Activated CD8-positive, alpha-beta T cell treated with anti-CD3 and anti-CD28 coated beads, Interleukin-2, amount 10 ng/mL, durations not matched to agents 7 days and 5 days (primary cell): ENCODE measurements around the gene SH2D4B. TPM values are rescaled to one million over a fixed set of nuclear protein-coding genes. Genes with fewer than 3 reads are reported as not detected.

Experiments used
- ATAC-seq: fragments of 150-1000 bp; cut with Tn5 transposase; one replicate; pipeline ENCODE4 v1.10.0; 2021; ENCODE audit warnings: moderate library complexity
- CTCF ChIA-PET: fragments of 350-600 bp; sonication (Branson Sonifier 250); formaldehyde crosslinking; loops from one replicate; lab custom pipeline; 2021; ENCODE audit warnings: antibody characterized with exemption; lab: Charles Lee
- POLR2A ChIA-PET: fragments of 350-600 bp; sonication (Branson Sonifier 250); formaldehyde crosslinking; loops from one replicate; lab custom pipeline; 2021; ENCODE audit warnings: antibody characterized with exemption; lab: Charles Lee
- DNase-seq: peaks from one replicate; pipeline ENCODE4 v3.0.0-alpha.2; 2020
- H3K27ac Mint-ChIP-seq: one replicate; pipeline ENCODE4 v1.8.0; 2021; ENCODE audit warnings: mild to moderate bottlenecking, mixed read lengths
- H3K27me3 Mint-ChIP-seq: one replicate; pipeline ENCODE4 v1.8.0; 2021; ENCODE audit warnings: low read depth, mixed read lengths
- H3K36me3 Mint-ChIP-seq: one replicate; pipeline ENCODE4 v1.8.0; 2021; ENCODE audit warnings: low read depth, mixed read lengths
- H3K4me1 Mint-ChIP-seq: one replicate; pipeline ENCODE4 v1.8.0; 2021; ENCODE audit warnings: low read depth, mixed read lengths
- H3K4me3 Mint-ChIP-seq: one replicate; pipeline ENCODE4 v1.8.0; 2021; ENCODE audit warnings: mild to moderate bottlenecking, mixed read lengths
- H3K9me3 Mint-ChIP-seq: one replicate; pipeline ENCODE4 v1.8.0; 2022; ENCODE audit warnings: mixed read lengths; ENCODE audit not compliant: insufficient read depth
- total RNA-seq, 2 experiments: library from RNA; stranded (reverse); gene quantifications; one replicate each; pipeline ENCODE4 v1.2.3, GENCODE V29; 2021

The SH2D4B gene
- total RNA-seq, 2 experiments from 2014 or later = 0.13 to 0.21 TPM

GRCh38 chr10:80498078-80498832 lies 39.4 kb upstream of the SH2D4B start:
- Mint-ChIP-seq H3K27ac (peak overlapping the region; percentile 90), H3K27me3 (no peaks in the 10 kb centered on the region), H3K9me3 (no peaks in the 10 kb centered on the region), H3K36me3 (peaks cover 80% of the 10 kb centered on the region), H3K4me1 (peaks cover 97% of the 10 kb centered on the region), H3K4me3 (peak overlapping the region; percentile 64)
- ChIA-PET POLR2A (interaction anchor here (0.7 to 7.9 kb wide), 11 partner anchors 11 to 84 kb away, joined by 3 to 52 read pairs (median 5); partner anchors contain the start of gene TSPAN14), CTCF (interaction anchor here (0.8 to 22.0 kb wide), 8 partner anchors 7 to 120 kb away, joined by 3 to 1113 read pairs (median 18); partner anchors contain the start of gene TSPAN14)
- peak; percentile 30 for ATAC-seq
- DNase-seq = no peak

- H3K36me3 Mint-ChIP-seq = peaks cover 75% of the 10 kb centered on the region
- H3K4me1 Mint-ChIP-seq = peaks cover 97% of the 10 kb centered on the region
- peak overlapping the region; percentile 64 for H3K4me3 Mint-ChIP-seq
- H3K27ac Mint-ChIP-seq = peak overlapping the region; percentile 90
- no peaks in the 10 kb centered on the region for H3K27me3 Mint-ChIP-seq
- ATAC-seq (peak; percentile 70), DNase-seq (peak; percentile 71)
- ChIA-PET CTCF (interaction anchor here (0.8 to 22.0 kb wide), 8 partner anchors 11 to 121 kb away, joined by 3 to 1113 read pairs (median 6); partner anchors contain the start of gene TSPAN14), POLR2A (interaction anchor here (0.8 to 7.9 kb wide), 10 partner anchors 11 to 55 kb away, joined by 3 to 52 read pairs (median 7); partner anchors contain the start of gene TSPAN14)
- H3K9me3 Mint-ChIP-seq = no peaks in the 10 kb centered on the region
These were observed 38.6 kb upstream of the SH2D4B start for GRCh38 chr10:80498833-80499741.

- Mint-ChIP-seq H3K36me3 (peaks cover 71% of the 10 kb centered on the region), H3K27me3 (no peaks in the 10 kb centered on the region), H3K9me3 (no peaks in the 10 kb centered on the region), H3K4me3 (peak overlapping the region; percentile 23), H3K4me1 (peaks cover 97% of the 10 kb centered on the region), H3K27ac (peak overlapping the region; percentile 87)
- ChIA-PET POLR2A (interaction anchor here (0.6 to 7.9 kb wide), 5 partner anchors 13 to 56 kb away, joined by 3 to 52 read pairs (median 6); no protein-coding TSS in a partner anchor), CTCF (interaction anchor here (1.3 to 22.0 kb wide), 7 partner anchors 9 to 118 kb away, joined by 4 to 1113 read pairs (median 9); partner anchors contain the start of gene TSPAN14)
- ATAC-seq (peak; percentile 38), DNase-seq (no peak)
These were observed 36.9 kb upstream of the SH2D4B start for GRCh38 chr10:80500572-80501380.

GRCh38 chr10:80501381-80501912 lies 36.3 kb upstream of the SH2D4B start:
- Mint-ChIP-seq H3K4me3 (no peak overlapping the region), H3K9me3 (no peaks in the 10 kb centered on the region), H3K36me3 (peaks cover 64% of the 10 kb centered on the region), H3K27me3 (no peaks in the 10 kb centered on the region), H3K27ac (peak overlapping the region; percentile 87), H3K4me1 (peaks cover 95% of the 10 kb centered on the region)
- CTCF ChIA-PET = interaction anchor here (0.7 to 22.0 kb wide), 10 partner anchors 8 to 123 kb away, joined by 3 to 1113 read pairs (median 5); partner anchors contain the start of gene TSPAN14
- POLR2A ChIA-PET = interaction anchor here (0.6 to 7.9 kb wide), 3 partner anchors 14 to 37 kb away, joined by 3 to 52 read pairs (median 7); no protein-coding TSS in a partner anchor
- DNase-seq (no peak), ATAC-seq (no peak)

- Mint-ChIP-seq H3K4me1 (peaks cover 90% of the 10 kb centered on the region), H3K27me3 (no peaks in the 10 kb centered on the region), H3K27ac (peak overlapping the region; percentile 87), H3K9me3 (no peaks in the 10 kb centered on the region), H3K4me3 (no peak overlapping the region), H3K36me3 (peaks cover 62% of the 10 kb centered on the region)
- CTCF ChIA-PET = interaction anchor here (0.7 to 22.0 kb wide), 9 partner anchors 9 to 124 kb away, joined by 3 to 1113 read pairs (median 8); partner anchors contain the start of gene TSPAN14
- ATAC-seq (no peak), DNase-seq (no peak)
- POLR2A ChIA-PET = interaction anchor here (0.6 to 7.9 kb wide), 4 partner anchors 14 to 37 kb away, joined by 3 to 52 read pairs (median 5); no protein-coding TSS in a partner anchor
These were observed 35.7 kb upstream of the SH2D4B start for GRCh38 chr10:80501913-80502521.

- peaks cover 81% of the 10 kb centered on the region for H3K4me1 Mint-ChIP-seq
- CTCF ChIA-PET = interaction anchor here (1.0 to 22.0 kb wide), 9 partner anchors 9 to 124 kb away, joined by 3 to 1113 read pairs (median 25); partner anchors contain the start of gene TSPAN14
- no peak overlapping the region for H3K4me3 Mint-ChIP-seq
- no peaks in the 10 kb centered on the region for H3K9me3 Mint-ChIP-seq
- H3K27ac Mint-ChIP-seq = peak overlapping the region; percentile 87
- no peaks in the 10 kb centered on the region for H3K27me3 Mint-ChIP-seq
- POLR2A ChIA-PET = interaction anchor here (0.7 to 7.9 kb wide), 4 partner anchors 15 to 59 kb away, joined by 3 to 52 read pairs (median 5); no protein-coding TSS in a partner anchor
- DNase-seq = no peak
- H3K36me3 Mint-ChIP-seq = peaks cover 58% of the 10 kb centered on the region
- ATAC-seq = no peak
These were observed 34.8 kb upstream of the SH2D4B start for GRCh38 chr10:80502621-80503583.

- H3K4me1 Mint-ChIP-seq = peaks cover 77% of the 10 kb centered on the region
- CTCF ChIA-PET = interaction anchor here (0.8 to 22.0 kb wide), 12 partner anchors 7 to 125 kb away, joined by 3 to 1113 read pairs (median 28); partner anchors contain the start of gene TSPAN14
- no peaks in the 10 kb centered on the region for H3K9me3 Mint-ChIP-seq
- POLR2A ChIA-PET = interaction anchor here (0.9 to 7.9 kb wide), 2 partner anchors 16 to 60 kb away, joined by 3 to 52 read pairs; no protein-coding TSS in a partner anchor
- no peaks in the 10 kb centered on the region for H3K27me3 Mint-ChIP-seq
- H3K4me3 Mint-ChIP-seq = no peak overlapping the region
- peaks cover 59% of the 10 kb centered on the region for H3K36me3 Mint-ChIP-seq
- ATAC-seq (no peak), DNase-seq (no peak)
- H3K27ac Mint-ChIP-seq = peak overlapping the region; percentile 87
These were observed 34.0 kb upstream of the SH2D4B start for GRCh38 chr10:80503584-80504157.

- Mint-ChIP-seq H3K4me3 (no peak overlapping the region), H3K4me1 (peaks cover 73% of the 10 kb centered on the region), H3K27ac (peak overlapping the region; percentile 87), H3K27me3 (no peaks in the 10 kb centered on the region), H3K9me3 (no peaks in the 10 kb centered on the region), H3K36me3 (peaks cover 60% of the 10 kb centered on the region)
- ChIA-PET POLR2A (interaction anchor here (0.9 to 7.9 kb wide), 5 partner anchors 17 to 126 kb away, joined by 3 to 52 read pairs (median 10); no protein-coding TSS in a partner anchor), CTCF (interaction anchor here (0.6 to 22.0 kb wide), 19 partner anchors 8 to 145 kb away, joined by 3 to 1113 read pairs (median 13); partner anchors contain the start of gene TSPAN14)
- no peak for ATAC-seq
- no peak for DNase-seq
These were observed 33.4 kb upstream of the SH2D4B start for GRCh38 chr10:80504158-80504811.
